B cell (primary cell): Measurements from ENCODE around the gene VAPB. TPM values are rescaled to one million over a fixed set of nuclear protein-coding genes. Genes with fewer than 3 reads are reported as not detected.

Experiments
- ATAC-seq: fragments of 200-7000 bp; cut with Tn5 transposase; one replicate; pipeline ENCODE4 v1.10.0; 2021; ENCODE audit warnings: low read depth, mild to moderate bottlenecking, moderate number of reproducible peaks, moderate library complexity
- CTCF ChIA-PET: fragments of 350-600 bp; sonication (Branson Sonifier 250); formaldehyde crosslinking; loops from one replicate; lab custom pipeline; 2021; ENCODE audit warnings: antibody characterized with exemption, inconsistent platforms; lab: Charles Lee
- POLR2A ChIA-PET: fragments of 350-600 bp; sonication (Branson Sonifier 250); formaldehyde crosslinking; loops from one replicate; lab custom pipeline; 2021; ENCODE audit warnings: antibody characterized with exemption; lab: Charles Lee
- DNase-seq: peaks from one replicate; pipeline ENCODE4 v3.0.0; 2013
- H2AFZ ChIP-seq: 2 replicates; pipeline ENCODE4 v1.6.1; 2012; ENCODE audit warnings: mild to moderate bottlenecking, low read depth, low read length; ENCODE audit not compliant: insufficient read depth, poor library complexity, severe bottlenecking
- H3K27ac ChIP-seq, 2 donors: 1 replicate in 1 of 2; 2 replicates in 1 of 2; pipeline ENCODE4 v1.5.1; 2012 to 2013; ENCODE audit warnings: low read length in 2 of 2, mild to moderate bottlenecking in 2 of 2, moderate library complexity in 1 of 2
- H3K27me3 ChIP-seq, 4 experiments: fragments of 200-600 bp in 1 of 4; sonication (generic) in 1 of 4; replicated peaks in 1 of 4; 1 replicate in 2 of 4; 2 replicates in 2 of 4; pipeline versions ENCODE4 v1.6.1 to v1.7.0; 2013 to 2016; ENCODE audit warnings: low read length in 3 of 4, mild to moderate bottlenecking in 2 of 4, mixed read lengths in 1 of 4, moderate library complexity in 1 of 4; ENCODE audit not compliant: insufficient read depth in 4 of 4, control insufficient read depth in 3 of 4; ENCODE audit errors: control extremely low read depth in 1 of 4
- H3K36me3 ChIP-seq, 2 experiments: replicated peaks in 1 of 2; 1 replicate in 1 of 2; 2 replicates in 1 of 2; pipeline versions ENCODE4 v1.6.1 to v1.7.1; 2013; ENCODE audit warnings: low read length in 1 of 2; ENCODE audit not compliant: insufficient read depth in 2 of 2, control insufficient read depth in 1 of 2; ENCODE audit errors: control extremely low read depth in 1 of 2, extremely low read depth in 1 of 2
- H3K4me1 ChIP-seq, 2 donors: fragments of 200-600 bp in 1 of 2; sonication (generic) in 1 of 2; 1 replicate in 1 of 2; 2 replicates in 1 of 2; pipeline versions ENCODE4 v1.5.1 to v1.6.1; 2013 to 2017; ENCODE audit warnings: low read length in 2 of 2; ENCODE audit not compliant: control insufficient read depth in 2 of 2, insufficient read depth in 2 of 2
- H3K4me2 ChIP-seq: replicated peaks from 2 replicates; pipeline ENCODE3; 2012; ENCODE audit warnings: mild to moderate bottlenecking, low read depth, low read length; ENCODE audit not compliant: poor library complexity, severe bottlenecking
- H3K4me3 ChIP-seq, 5 experiments: fragments of 200-600 bp in 1 of 5; sonication (generic) in 1 of 5; 1 replicate in 3 of 5; 2 replicates in 2 of 5; pipeline versions ENCODE4 v1.5.1 to v1.7.0; 2011 to 2016; ENCODE audit warnings: low read length in 4 of 5, mild to moderate bottlenecking in 4 of 5, low read depth in 2 of 5, control low read depth in 1 of 5, moderate library complexity in 1 of 5; ENCODE audit not compliant: insufficient read depth in 1 of 5; ENCODE audit errors: control extremely low read depth in 1 of 5, extremely low read depth in 1 of 5
- H3K79me2 ChIP-seq: fragments of 200-600 bp; sonication (generic); one replicate; pipeline ENCODE4 v1.6.0; 2016; ENCODE audit warnings: low read length; ENCODE audit not compliant: control insufficient read depth, insufficient read depth
- H3K9ac ChIP-seq: fragments of 200-600 bp; sonication (generic); 2 replicates; pipeline ENCODE4 v1.6.1; 2017; ENCODE audit warnings: mild to moderate bottlenecking, low read length, moderate library complexity
- H3K9me3 ChIP-seq, 3 donors: one replicate each; pipeline versions ENCODE4 v1.6.1 to v1.7.1; 2013; ENCODE audit warnings: low read length in 2 of 3; ENCODE audit not compliant: control insufficient read depth in 2 of 3, insufficient read depth in 1 of 3; ENCODE audit errors: control extremely low read depth in 1 of 3
- H4K20me1 ChIP-seq: 2 replicates; pipeline ENCODE4 v1.6.0; 2012; ENCODE audit warnings: mild to moderate bottlenecking, low read length; ENCODE audit not compliant: insufficient read depth, control insufficient read depth, poor library complexity, severe bottlenecking
- H3K27ac Mint-ChIP-seq: one replicate; pipeline ENCODE4 v1.8.0; 2021; ENCODE audit warnings: mixed read lengths
- H3K27me3 Mint-ChIP-seq: one replicate; pipeline ENCODE4 v1.8.0; 2021; ENCODE audit warnings: mixed read lengths
- H3K4me1 Mint-ChIP-seq: one replicate; pipeline ENCODE4 v1.8.0; 2021; ENCODE audit warnings: mixed read lengths
- H3K4me3 Mint-ChIP-seq: one replicate; pipeline ENCODE4 v1.8.0; 2021; ENCODE audit warnings: mixed read lengths
- H3K9me3 Mint-ChIP-seq: one replicate; pipeline ENCODE4 v1.8.0; 2022; ENCODE audit warnings: mixed read lengths; ENCODE audit not compliant: insufficient read depth
- EZH2 ChIP-seq: IDR thresholded peaks from 2 replicates; pipeline ENCODE4 v1.6.1; 2012; ENCODE audit warnings: borderline replicate concordance, low read depth, mild to moderate bottlenecking, moderate library complexity, low read length; ENCODE audit not compliant: insufficient read depth, poor library complexity, severe bottlenecking
- WGBS: methylation state at CpG from one replicate; pipeline ENCODE4 v1.1.5; 2013; ENCODE audit warnings: missing lambda C conversion rate; ENCODE audit not compliant: insufficient coverage; 5-methylcytosine and 5-hydroxymethylcytosine counted together
- intact Hi-C: fragments of 100-400 bp; cut with micrococcal nuclease; formaldehyde crosslinking; loops from one replicate; pipeline ENCODE4 v1.10.0; 2022
- polyA plus RNA-seq: library from polyadenylated mRNA; depleted of rRNA; stranded (reverse); fragments of >200 nt; gene quantifications from 2 replicates; pipeline ENCODE4 v1.2.3, GENCODE V29; 2012
- total RNA-seq, 2 donors: library from RNA; stranded (reverse); fragments of 120-200 nt in 1 of 2; gene quantifications; 1 replicate in 1 of 2; 2 replicates in 1 of 2; pipeline versions ENCODE4 v1.2.3 to v1.2.4, GENCODE V29; 2013 to 2022
- TF ChIP-seq, protein P1 (sequence below): fragments of 200-600 bp; IDR thresholded peaks from one replicate; pipeline ENCODE4 v1.8.0; 2022; ENCODE audit warnings: antibody characterized with exemption, mild to moderate bottlenecking

VAPB gene
- total and polyA plus RNA-seq, 2 donors (not counting 1 experiment from before 2014, with no cell fraction given): 19.5 to 26.4 TPM

DNA sequence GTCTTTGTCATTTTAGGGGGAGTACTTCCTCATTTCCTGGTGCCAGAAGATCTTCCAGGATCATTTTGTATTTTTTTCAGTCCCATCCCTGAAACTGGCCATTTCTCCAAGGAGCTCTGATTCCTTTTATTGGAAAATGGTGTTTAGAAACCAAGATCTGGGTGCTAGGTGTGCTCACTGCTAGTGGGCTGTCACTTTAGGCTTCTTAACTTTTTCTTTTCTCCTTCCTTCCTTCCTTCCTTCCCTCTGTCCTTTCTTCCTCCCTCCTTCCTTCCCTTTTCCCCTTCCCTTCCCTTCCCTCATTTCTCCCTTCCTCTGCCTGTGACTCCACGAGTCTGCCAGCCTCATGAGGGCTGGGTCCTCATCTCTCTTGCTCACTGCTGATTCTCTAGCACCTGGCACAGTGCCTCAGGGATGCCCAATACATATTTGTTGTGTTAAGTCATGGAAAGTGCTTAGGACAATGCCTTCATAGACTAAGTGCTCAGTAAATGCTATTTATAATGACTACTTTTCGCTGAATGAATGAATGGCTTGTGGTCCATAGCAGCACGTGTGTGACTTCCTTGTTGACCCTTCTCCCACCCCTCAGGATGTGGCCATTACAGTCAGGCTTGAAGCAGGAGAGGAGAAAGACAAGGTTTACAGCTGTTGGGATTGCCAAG lies 89.2 kb downstream of the VAPB start:
- Histone ChIP-seq H3K27ac (no peak overlapping the region), H4K20me1 (no peaks in the 10 kb centered on the region), H3K36me3 (no peaks in the 10 kb centered on the region), H3K4me2 (no peak overlapping the region), H3K79me2 (no peaks in the 10 kb centered on the region), H3K9me3 (peaks cover 0 to 17% (median 4%) of the 10 kb centered on the region in 3 donors), H3K4me3 (no peak overlapping the region), H3K27me3 (peaks cover 0 to 7% (median 0%) of the 10 kb centered on the region in 4 experiments), H2AFZ (no peak overlapping the region), H3K4me1 (no peaks in the 10 kb centered on the region), H3K9ac (no peak overlapping the region)
- DNase-seq (no peak), ATAC-seq (no peak)
- H3K4me1 Mint-ChIP-seq: no peaks in the 10 kb centered on the region
- peaks cover 9% of the 10 kb centered on the region for H3K9me3 Mint-ChIP-seq
- peaks cover 9% of the 10 kb centered on the region for H3K27me3 Mint-ChIP-seq
- no peak overlapping the region for H3K27ac Mint-ChIP-seq
- WGBS: 83% methylated on average over 1 of the region's 3 CpGs
- no peak overlapping the region for H3K4me3 Mint-ChIP-seq
- no peak for TF ChIP-seq EZH2
- TF ChIP-seq, protein P1, sequence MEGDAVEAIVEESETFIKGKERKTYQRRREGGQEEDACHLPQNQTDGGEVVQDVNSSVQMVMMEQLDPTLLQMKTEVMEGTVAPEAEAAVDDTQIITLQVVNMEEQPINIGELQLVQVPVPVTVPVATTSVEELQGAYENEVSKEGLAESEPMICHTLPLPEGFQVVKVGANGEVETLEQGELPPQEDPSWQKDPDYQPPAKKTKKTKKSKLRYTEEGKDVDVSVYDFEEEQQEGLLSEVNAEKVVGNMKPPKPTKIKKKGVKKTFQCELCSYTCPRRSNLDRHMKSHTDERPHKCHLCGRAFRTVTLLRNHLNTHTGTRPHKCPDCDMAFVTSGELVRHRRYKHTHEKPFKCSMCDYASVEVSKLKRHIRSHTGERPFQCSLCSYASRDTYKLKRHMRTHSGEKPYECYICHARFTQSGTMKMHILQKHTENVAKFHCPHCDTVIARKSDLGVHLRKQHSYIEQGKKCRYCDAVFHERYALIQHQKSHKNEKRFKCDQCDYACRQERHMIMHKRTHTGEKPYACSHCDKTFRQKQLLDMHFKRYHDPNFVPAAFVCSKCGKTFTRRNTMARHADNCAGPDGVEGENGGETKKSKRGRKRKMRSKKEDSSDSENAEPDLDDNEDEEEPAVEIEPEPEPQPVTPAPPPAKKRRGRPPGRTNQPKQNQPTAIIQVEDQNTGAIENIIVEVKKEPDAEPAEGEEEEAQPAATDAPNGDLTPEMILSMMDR: no peak
- ChIA-PET CTCF (no interaction called here), POLR2A (no interaction called here)
- intact Hi-C loops: no loop called here

- Histone ChIP-seq H3K79me2 (no peaks in the 10 kb centered on the region), H3K4me1 (no peaks in the 10 kb centered on the region), H3K4me2 (no peak overlapping the region), H2AFZ (no peak overlapping the region), H3K27me3 (peaks cover 0 to 8% (median 0%) of the 10 kb centered on the region in 4 experiments), H3K36me3 (no peaks in the 10 kb centered on the region), H3K27ac (no peak overlapping the region), H3K9ac (no peak overlapping the region), H4K20me1 (no peaks in the 10 kb centered on the region), H3K4me3 (no peak overlapping the region), H3K9me3 (peaks cover 0 to 19% (median 4%) of the 10 kb centered on the region in 3 donors)
- Mint-ChIP-seq H3K27ac (no peak overlapping the region), H3K4me1 (no peaks in the 10 kb centered on the region), H3K4me3 (no peak overlapping the region), H3K27me3 (peaks cover 9% of the 10 kb centered on the region), H3K9me3 (peaks cover 9% of the 10 kb centered on the region)
- DNase-seq (no peak), ATAC-seq (no peak)
- ChIA-PET CTCF (interaction anchor here (0.6 kb wide), 1 partner anchor 936 kb away, joined by 3 read pairs; no protein-coding TSS in a partner anchor), POLR2A (no interaction called here)
- 86% methylated on average over 6 of the region's 9 CpGs for WGBS
- intact Hi-C loops: no loop called here
- TF ChIP-seq, protein P1: no peak
- no peak for TF ChIP-seq EZH2
These were observed 90.9 kb downstream of the VAPB start for GRCh38 chr20:58479726-58480440.
